Liver (tissue), 3 donors: ENCODE results near the gene ANKRD13D.

Experiments used
- EGR1 ChIP-seq, 2 donors: IDR thresholded peaks; 2 replicates each; pipeline ENCODE4 v1.6.1; 2016 to 2018; ENCODE audit warnings: antibody characterized with exemption in 2 of 2, low read depth in 2 of 2
- GABPA ChIP-seq, 2 donors: IDR thresholded peaks in 1 of 2; conservative IDR thresholded peaks in 1 of 2; 2 replicates each; pipeline ENCODE4 v1.6.1; 2016; ENCODE audit warnings: antibody characterized with exemption in 2 of 2, mild to moderate bottlenecking in 1 of 2, moderate library complexity in 1 of 2
- JUND ChIP-seq, 2 donors: IDR thresholded peaks; 2 replicates each; pipeline ENCODE4 v1.6.1; 2016; ENCODE audit warnings: antibody characterized with exemption in 2 of 2
- SP1 ChIP-seq: IDR thresholded peaks from 2 replicates; pipeline ENCODE4 v1.6.1; 2018; ENCODE audit warnings: antibody characterized with exemption, mild to moderate bottlenecking
- YY1 ChIP-seq: IDR thresholded peaks from 2 replicates; pipeline ENCODE4 v1.6.1; 2016; ENCODE audit warnings: antibody characterized with exemption, mild to moderate bottlenecking
- TF ChIP-seq, protein P1 (sequence below): fragments of 150-350 bp; IDR thresholded peaks from 2 replicates; pipeline ENCODE4 v1.5.1; 2017; ENCODE audit warnings: improper control_type of control experiment, low read depth, low read length; ENCODE audit not compliant: missing input control
- TF ChIP-seq, protein P2 (sequence below): IDR thresholded peaks from 2 replicates; pipeline ENCODE4 v1.6.1; 2016; ENCODE audit warnings: antibody characterized with exemption
- TF ChIP-seq, protein P3 (sequence below): IDR thresholded peaks from 2 replicates; pipeline ENCODE4 v1.6.1; 2016; ENCODE audit warnings: antibody characterized with exemption
- TF ChIP-seq, protein P4 (sequence below): IDR thresholded peaks from 2 replicates; pipeline ENCODE4 v1.6.1; 2016; ENCODE audit warnings: antibody characterized with exemption, mild to moderate bottlenecking
- donor health status: healthy.
- donor health status: healthy.

DNA sequence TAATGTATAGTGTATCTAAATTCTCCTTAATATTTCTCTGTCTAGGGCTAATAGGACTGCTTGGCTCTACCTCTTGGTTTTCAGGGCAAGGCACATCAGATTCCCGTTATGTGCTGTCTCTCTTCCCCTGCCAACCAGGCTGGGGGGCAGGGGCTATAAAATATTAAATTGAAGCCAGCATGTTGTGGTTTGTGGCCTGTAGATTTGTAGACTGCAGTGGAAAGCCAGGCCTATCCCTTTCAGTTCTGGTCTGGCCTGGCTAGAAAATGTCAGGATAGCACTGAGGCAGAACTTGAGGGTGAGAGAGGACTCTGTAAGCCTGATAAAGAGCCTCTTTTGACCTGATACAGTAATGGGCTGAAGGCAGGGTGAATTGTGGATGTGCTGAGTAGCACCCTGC, 37.3 kb upstream of the ANKRD13D start:
- no peak for TF ChIP-seq SP1
- TF ChIP-seq, protein P1, sequence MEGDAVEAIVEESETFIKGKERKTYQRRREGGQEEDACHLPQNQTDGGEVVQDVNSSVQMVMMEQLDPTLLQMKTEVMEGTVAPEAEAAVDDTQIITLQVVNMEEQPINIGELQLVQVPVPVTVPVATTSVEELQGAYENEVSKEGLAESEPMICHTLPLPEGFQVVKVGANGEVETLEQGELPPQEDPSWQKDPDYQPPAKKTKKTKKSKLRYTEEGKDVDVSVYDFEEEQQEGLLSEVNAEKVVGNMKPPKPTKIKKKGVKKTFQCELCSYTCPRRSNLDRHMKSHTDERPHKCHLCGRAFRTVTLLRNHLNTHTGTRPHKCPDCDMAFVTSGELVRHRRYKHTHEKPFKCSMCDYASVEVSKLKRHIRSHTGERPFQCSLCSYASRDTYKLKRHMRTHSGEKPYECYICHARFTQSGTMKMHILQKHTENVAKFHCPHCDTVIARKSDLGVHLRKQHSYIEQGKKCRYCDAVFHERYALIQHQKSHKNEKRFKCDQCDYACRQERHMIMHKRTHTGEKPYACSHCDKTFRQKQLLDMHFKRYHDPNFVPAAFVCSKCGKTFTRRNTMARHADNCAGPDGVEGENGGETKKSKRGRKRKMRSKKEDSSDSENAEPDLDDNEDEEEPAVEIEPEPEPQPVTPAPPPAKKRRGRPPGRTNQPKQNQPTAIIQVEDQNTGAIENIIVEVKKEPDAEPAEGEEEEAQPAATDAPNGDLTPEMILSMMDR: no peak
- no peak for TF ChIP-seq GABPA (IDR thresholded peaks at IDR 0.05 in 1 of 2, conservative IDR thresholded peaks at IDR 0.05 in 1 of 2)
- TF ChIP-seq, protein P2, sequence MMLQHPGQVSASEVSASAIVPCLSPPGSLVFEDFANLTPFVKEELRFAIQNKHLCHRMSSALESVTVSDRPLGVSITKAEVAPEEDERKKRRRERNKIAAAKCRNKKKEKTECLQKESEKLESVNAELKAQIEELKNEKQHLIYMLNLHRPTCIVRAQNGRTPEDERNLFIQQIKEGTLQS: no peak
- TF ChIP-seq, protein P3, sequence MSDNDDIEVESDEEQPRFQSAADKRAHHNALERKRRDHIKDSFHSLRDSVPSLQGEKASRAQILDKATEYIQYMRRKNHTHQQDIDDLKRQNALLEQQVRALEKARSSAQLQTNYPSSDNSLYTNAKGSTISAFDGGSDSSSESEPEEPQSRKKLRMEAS: no peak
- TF ChIP-seq YY1: no peak
- TF ChIP-seq, protein P4, sequence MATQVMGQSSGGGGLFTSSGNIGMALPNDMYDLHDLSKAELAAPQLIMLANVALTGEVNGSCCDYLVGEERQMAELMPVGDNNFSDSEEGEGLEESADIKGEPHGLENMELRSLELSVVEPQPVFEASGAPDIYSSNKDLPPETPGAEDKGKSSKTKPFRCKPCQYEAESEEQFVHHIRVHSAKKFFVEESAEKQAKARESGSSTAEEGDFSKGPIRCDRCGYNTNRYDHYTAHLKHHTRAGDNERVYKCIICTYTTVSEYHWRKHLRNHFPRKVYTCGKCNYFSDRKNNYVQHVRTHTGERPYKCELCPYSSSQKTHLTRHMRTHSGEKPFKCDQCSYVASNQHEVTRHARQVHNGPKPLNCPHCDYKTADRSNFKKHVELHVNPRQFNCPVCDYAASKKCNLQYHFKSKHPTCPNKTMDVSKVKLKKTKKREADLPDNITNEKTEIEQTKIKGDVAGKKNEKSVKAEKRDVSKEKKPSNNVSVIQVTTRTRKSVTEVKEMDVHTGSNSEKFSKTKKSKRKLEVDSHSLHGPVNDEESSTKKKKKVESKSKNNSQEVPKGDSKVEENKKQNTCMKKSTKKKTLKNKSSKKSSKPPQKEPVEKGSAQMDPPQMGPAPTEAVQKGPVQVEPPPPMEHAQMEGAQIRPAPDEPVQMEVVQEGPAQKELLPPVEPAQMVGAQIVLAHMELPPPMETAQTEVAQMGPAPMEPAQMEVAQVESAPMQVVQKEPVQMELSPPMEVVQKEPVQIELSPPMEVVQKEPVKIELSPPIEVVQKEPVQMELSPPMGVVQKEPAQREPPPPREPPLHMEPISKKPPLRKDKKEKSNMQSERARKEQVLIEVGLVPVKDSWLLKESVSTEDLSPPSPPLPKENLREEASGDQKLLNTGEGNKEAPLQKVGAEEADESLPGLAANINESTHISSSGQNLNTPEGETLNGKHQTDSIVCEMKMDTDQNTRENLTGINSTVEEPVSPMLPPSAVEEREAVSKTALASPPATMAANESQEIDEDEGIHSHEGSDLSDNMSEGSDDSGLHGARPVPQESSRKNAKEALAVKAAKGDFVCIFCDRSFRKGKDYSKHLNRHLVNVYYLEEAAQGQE: no peak
- no peak for TF ChIP-seq JUND (IDR thresholded peaks at IDR 0.05)
- no peak for TF ChIP-seq EGR1 (IDR thresholded peaks at IDR 0.05; ENCODE audit: low read depth in 2 of 2)
